Epithelial cell of esophagus (primary cell): Measurements from ENCODE around the gene PKDREJ.
A peak's percentile ranks its signal among the peaks of the same experiment; 100 is the strongest.

Experiments
- DNase-seq: peaks from one replicate; pipeline ENCODE4 v3.0.0; 2010; ENCODE audit warnings: low read depth
- H3K4me3 ChIP-seq: 2 replicates; pipeline ENCODE4 v1.5.1; 2011; ENCODE audit warnings: mild to moderate bottlenecking, low read length, control low read depth
- CTCF ChIP-seq: IDR thresholded peaks from 2 replicates; pipeline ENCODE4 v1.5.1; 2011; ENCODE audit warnings: low read depth, mild to moderate bottlenecking, low read length, control low read depth, inconsistent platforms; ENCODE audit not compliant: insufficient read depth; ENCODE audit errors: missing control alignments

The PKDREJ gene

GRCh38 chr22:46237453-46238124 is 25.6 kb downstream of the PKDREJ start:
- no peak for DNase-seq
- no peak overlapping the region for H3K4me3 ChIP-seq
- no peak for TF ChIP-seq CTCF

GRCh38 chr22:46234969-46235368 is 28.2 kb downstream of the PKDREJ start:
- H3K4me3 ChIP-seq: no peak overlapping the region
- no peak for DNase-seq
- TF ChIP-seq CTCF: no peak

- DNase-seq: peak; percentile 51
- no peak overlapping the region for H3K4me3 ChIP-seq
- TF ChIP-seq CTCF: no peak
Measured at GRCh38 chr22:46233231-46233630, 29.9 kb downstream of the PKDREJ start.

- no peak for DNase-seq
- TF ChIP-seq CTCF: no peak
Measured at GRCh38 chr22:46230262-46230901, 32.8 kb downstream of the PKDREJ start.

GRCh38 chr22:46229701-46230100 is 33.4 kb downstream of the PKDREJ start:
- no peak for TF ChIP-seq CTCF
- no peak overlapping the region for H3K4me3 ChIP-seq
- DNase-seq: no peak

More at GRCh38 chr22:46230262-46230901, 32.8 kb downstream of the PKDREJ start:
- H3K4me3 ChIP-seq: no peak overlapping the region

- H3K4me3 ChIP-seq: no peak overlapping the region
- DNase-seq: no peak
- TF ChIP-seq CTCF: no peak
Measured at GRCh38 chr22:46226577-46226976, 36.6 kb downstream of the PKDREJ start.

GRCh38 chr22:46225631-46226030 is 37.5 kb downstream of the PKDREJ start:
- no peak for DNase-seq
- H3K4me3 ChIP-seq: no peak overlapping the region
- no peak for TF ChIP-seq CTCF
